BLaER1 (cell line): ENCODE data around the gene CHID1.

Source experiments
- H3K27ac ChIP-seq: shearing (Covaris generic); formaldehyde crosslinking; 2 replicates; pipeline ENCODE4 v1.8.1; 2022
- H3K27me3 ChIP-seq: shearing (Covaris generic); formaldehyde crosslinking; 2 replicates; pipeline ENCODE4 v1.8.1; 2022
- H3K36me3 ChIP-seq: shearing (Covaris generic); formaldehyde crosslinking; 2 replicates; pipeline ENCODE4 v1.8.1; 2022
- H3K4me1 ChIP-seq: shearing (Covaris generic); formaldehyde crosslinking; 2 replicates; pipeline ENCODE4 v1.8.1; 2022
- H3K4me2 ChIP-seq: shearing (Covaris generic); formaldehyde crosslinking; 2 replicates; pipeline ENCODE4 v1.8.1; 2022
- H3K4me3 ChIP-seq: shearing (Covaris generic); formaldehyde crosslinking; 2 replicates; pipeline ENCODE4 v1.8.1; 2022
- H3K9ac ChIP-seq: shearing (Covaris generic); formaldehyde crosslinking; 2 replicates; pipeline ENCODE4 v1.8.1; 2022
- H3K9me3 ChIP-seq: shearing (Covaris generic); formaldehyde crosslinking; 2 replicates; pipeline ENCODE4 v1.8.1; 2022
- H4K20me1 ChIP-seq: shearing (Covaris generic); formaldehyde crosslinking; 2 replicates; pipeline ENCODE4 v1.8.1; 2022
- Cebpa-rat ChIP-seq: shearing (Covaris generic); IDR thresholded peaks from 2 replicates; pipeline ENCODE4 v1.8.1; 2022

Gene CHID1

GRCh38 chr11:890794-891540 lies 19.6 kb downstream of the CHID1 start:
- Histone ChIP-seq H4K20me1 (peaks cover 69% of the 10 kb centered on the region), H3K4me3 (no peak overlapping the region), H3K9ac (peak overlapping the region; percentile 50), H3K27me3 (no peaks in the 10 kb centered on the region), H3K4me1 (peaks cover 27% of the 10 kb centered on the region), H3K27ac (peak overlapping the region; percentile 55; the same call in 1 of the 2 replicates), H3K4me2 (peak overlapping the region; percentile 71), H3K36me3 (peaks cover 62% of the 10 kb centered on the region), H3K9me3 (no peaks in the 10 kb centered on the region)
- TF ChIP-seq Cebpa-rat = no peak

- H3K36me3 ChIP-seq = peaks cover 62% of the 10 kb centered on the region
These were observed 20.7 kb downstream of the CHID1 start for GRCh38 chr11:889687-890475.

GRCh38 chr11:889257-889656 lies 21.4 kb downstream of the CHID1 start:
- Histone ChIP-seq H3K9me3 (no peaks in the 10 kb centered on the region), H3K9ac (no peak overlapping the region), H3K4me2 (no peak overlapping the region), H3K4me1 (peaks cover 27% of the 10 kb centered on the region), H3K36me3 (peaks cover 62% of the 10 kb centered on the region), H3K27ac (no peak overlapping the region), H3K27me3 (no peaks in the 10 kb centered on the region), H3K4me3 (no peak overlapping the region), H4K20me1 (peaks cover 54% of the 10 kb centered on the region)
- no peak for TF ChIP-seq Cebpa-rat

More at GRCh38 chr11:889687-890475, 20.7 kb downstream of the CHID1 start:
- H4K20me1 ChIP-seq = peaks cover 60% of the 10 kb centered on the region
- peaks cover 27% of the 10 kb centered on the region for H3K4me1 ChIP-seq
- no peaks in the 10 kb centered on the region for H3K9me3 ChIP-seq
- H3K4me3 ChIP-seq = no peak overlapping the region
- H3K9ac ChIP-seq = peak overlapping the region; percentile 50; the same call in 1 of the 2 replicates
- H3K4me2 ChIP-seq = peak overlapping the region; percentile 71
- H3K27me3 ChIP-seq = no peaks in the 10 kb centered on the region
- H3K27ac ChIP-seq = peak overlapping the region; percentile 55; the same call in 1 of the 2 replicates
- TF ChIP-seq Cebpa-rat = no peak

GRCh38 chr11:888310-889212 lies 22.0 kb downstream of the CHID1 start:
- no peak overlapping the region for H3K9ac ChIP-seq
- H4K20me1 ChIP-seq = peaks cover 52% of the 10 kb centered on the region; the same call in 1 of the 2 replicates

GRCh38 chr11:887589-887988 lies 23.0 kb downstream of the CHID1 start:
- Histone ChIP-seq H3K4me3 (no peak overlapping the region), H3K4me2 (no peak overlapping the region), H3K36me3 (peaks cover 76% of the 10 kb centered on the region), H3K27me3 (no peaks in the 10 kb centered on the region), H4K20me1 (peaks cover 58% of the 10 kb centered on the region), H3K4me1 (peaks cover 35% of the 10 kb centered on the region), H3K27ac (no peak overlapping the region), H3K9ac (no peak overlapping the region), H3K9me3 (no peaks in the 10 kb centered on the region)
- TF ChIP-seq Cebpa-rat = no peak

More at GRCh38 chr11:888310-889212, 22.0 kb downstream of the CHID1 start:
- Histone ChIP-seq H3K4me1 (peaks cover 27% of the 10 kb centered on the region), H3K4me3 (no peak overlapping the region), H3K9me3 (no peaks in the 10 kb centered on the region), H3K4me2 (no peak overlapping the region), H3K27ac (no peak overlapping the region), H3K36me3 (peaks cover 66% of the 10 kb centered on the region), H3K27me3 (no peaks in the 10 kb centered on the region)
- TF ChIP-seq Cebpa-rat = no peak

GRCh38 chr11:886568-886967 lies 24.0 kb downstream of the CHID1 start:
- TF ChIP-seq Cebpa-rat = no peak
- no peak overlapping the region for H3K4me2 ChIP-seq
- H3K27me3 ChIP-seq = no peaks in the 10 kb centered on the region
- no peak overlapping the region for H3K9ac ChIP-seq
- no peak overlapping the region for H3K4me3 ChIP-seq
- no peaks in the 10 kb centered on the region for H3K9me3 ChIP-seq
- H4K20me1 ChIP-seq = peaks cover 50% of the 10 kb centered on the region
- H3K36me3 ChIP-seq = peaks cover 86% of the 10 kb centered on the region
- no peak overlapping the region for H3K27ac ChIP-seq
- peaks cover 27% of the 10 kb centered on the region for H3K4me1 ChIP-seq

GRCh38 chr11:884578-885070 lies 26.0 kb downstream of the CHID1 start:
- Histone ChIP-seq H3K4me3 (no peak overlapping the region), H3K36me3 (peaks cover 98% of the 10 kb centered on the region), H3K27ac (no peak overlapping the region), H3K4me1 (peaks cover 10% of the 10 kb centered on the region), H3K4me2 (no peak overlapping the region), H4K20me1 (peaks cover 41% of the 10 kb centered on the region), H3K9me3 (no peaks in the 10 kb centered on the region), H3K27me3 (no peaks in the 10 kb centered on the region), H3K9ac (no peak overlapping the region)
- TF ChIP-seq Cebpa-rat = no peak

- Histone ChIP-seq H3K36me3 (peaks cover 98% of the 10 kb centered on the region), H4K20me1 (peaks cover 41% of the 10 kb centered on the region), H3K4me2 (no peak overlapping the region), H3K27ac (no peak overlapping the region), H3K4me1 (peaks cover 10% of the 10 kb centered on the region), H3K9me3 (no peaks in the 10 kb centered on the region), H3K9ac (no peak overlapping the region), H3K27me3 (no peaks in the 10 kb centered on the region), H3K4me3 (no peak overlapping the region)
- TF ChIP-seq Cebpa-rat = no peak
These were observed 27.1 kb downstream of the CHID1 start for GRCh38 chr11:883527-883926.

GRCh38 chr11:882596-882995 lies 28.0 kb downstream of the CHID1 start:
- Histone ChIP-seq H3K9ac (0 out of 2 replicates have a peak overlapping the region, but pooled peaks have one; percentile 45), H3K27ac (0 out of 2 replicates have a peak overlapping the region, but pooled peaks have one; percentile 30), H3K4me1 (peaks cover 10% of the 10 kb centered on the region), H3K4me3 (no peak overlapping the region), H4K20me1 (peaks cover 31% of the 10 kb centered on the region), H3K27me3 (no peaks in the 10 kb centered on the region), H3K9me3 (no peaks in the 10 kb centered on the region), H3K36me3 (peaks cover 98% of the 10 kb centered on the region), H3K4me2 (peak overlapping the region; percentile 26)
- TF ChIP-seq Cebpa-rat = no peak
